GM19397 (cell line): ENCODE data around the gene CTBP2.
"Not testable (repeated sequence)": the region's sequence is repeated elsewhere in the genome, so short reads cannot be mapped to it uniquely, and the experiment has no call there.

Experiments used
- ATAC-seq: cut with Tn5 transposase; IDR thresholded peaks from one replicate; pipeline ENCODE4 v1.9.1; 2021; ENCODE audit warnings: mild to moderate bottlenecking, moderate library complexity; ENCODE audit not compliant: unreplicated experiment

The CTBP2 gene

DNA sequence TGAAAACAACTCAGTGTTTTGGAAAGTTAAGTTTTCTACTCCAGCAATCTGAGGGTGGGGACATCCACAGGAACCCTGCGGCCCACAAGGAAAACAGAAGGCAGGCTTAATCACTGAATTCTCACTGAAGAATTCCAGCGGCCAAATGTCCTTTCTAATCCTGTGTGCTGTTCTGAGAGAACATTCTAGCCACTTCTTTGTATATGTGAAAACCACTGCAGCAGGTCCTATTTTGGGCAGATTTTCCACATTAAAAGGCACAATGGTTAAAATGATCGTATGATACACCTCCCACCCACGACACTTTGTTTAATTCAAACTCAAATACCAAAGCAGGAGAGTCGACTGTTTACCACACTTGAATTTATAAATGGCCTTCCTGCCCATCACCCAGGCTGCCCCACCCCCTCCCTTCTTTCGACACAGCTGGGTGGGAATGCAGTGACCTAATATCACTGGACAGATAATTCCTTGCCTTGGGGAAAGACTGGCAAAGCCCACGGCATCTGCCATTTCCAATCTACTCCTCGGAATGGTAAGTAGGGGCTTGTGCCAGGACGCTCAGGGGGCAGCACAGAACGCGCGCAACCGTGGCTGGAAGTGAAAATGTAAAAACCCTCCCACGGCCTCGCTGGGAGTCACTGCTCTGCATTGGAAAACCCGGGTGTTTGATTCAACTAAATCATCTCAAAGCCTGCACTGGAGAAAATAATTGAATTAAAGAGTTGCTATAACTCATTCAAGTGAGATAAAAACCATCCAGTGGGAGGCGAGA, 67.0 kb downstream of the CTBP2 start:
- ATAC-seq = no peak

DNA sequence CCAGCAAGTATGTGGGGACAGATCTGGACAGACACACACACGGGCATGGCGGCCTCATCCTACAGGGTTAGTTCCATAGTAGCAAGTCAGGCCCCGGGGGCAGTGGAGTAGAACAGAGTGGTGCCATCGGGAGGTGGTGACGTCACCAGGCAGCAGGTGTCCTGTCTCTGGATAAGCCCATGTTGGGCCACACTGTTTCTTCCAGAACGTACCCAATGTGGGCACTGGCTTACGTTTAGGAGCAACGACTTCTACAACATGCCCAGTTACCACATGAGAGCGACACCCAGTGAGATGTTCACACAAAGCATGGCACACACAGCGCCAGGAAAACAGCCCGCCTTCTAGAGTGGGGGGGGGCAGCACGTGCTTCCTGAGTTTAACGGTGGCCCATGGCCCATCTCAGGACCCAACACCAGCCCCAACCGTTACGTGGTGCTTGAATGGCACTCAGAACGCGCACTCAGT, 67.8 kb downstream of the CTBP2 start:
- no peak for ATAC-seq

DNA sequence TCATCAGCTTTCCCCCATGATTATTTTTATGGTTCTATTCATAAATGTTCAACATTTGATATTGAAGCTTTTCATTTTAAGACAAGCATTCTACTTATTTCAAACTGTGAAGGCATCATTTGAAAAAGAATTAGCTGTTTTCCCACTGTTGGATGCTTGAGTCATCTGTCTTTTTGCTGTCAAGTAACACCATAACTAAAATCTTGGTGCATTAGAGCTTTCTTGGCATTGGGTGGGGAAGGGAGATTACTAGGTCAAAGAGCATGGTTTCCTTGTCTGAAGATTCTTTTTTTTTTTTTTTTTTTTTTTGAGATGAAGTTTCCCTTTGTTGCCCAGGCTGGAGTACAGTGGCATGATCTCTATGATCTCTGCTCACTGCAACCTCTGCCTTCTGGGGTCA, 68.5 kb downstream of the CTBP2 start:
- no peak for ATAC-seq

DNA sequence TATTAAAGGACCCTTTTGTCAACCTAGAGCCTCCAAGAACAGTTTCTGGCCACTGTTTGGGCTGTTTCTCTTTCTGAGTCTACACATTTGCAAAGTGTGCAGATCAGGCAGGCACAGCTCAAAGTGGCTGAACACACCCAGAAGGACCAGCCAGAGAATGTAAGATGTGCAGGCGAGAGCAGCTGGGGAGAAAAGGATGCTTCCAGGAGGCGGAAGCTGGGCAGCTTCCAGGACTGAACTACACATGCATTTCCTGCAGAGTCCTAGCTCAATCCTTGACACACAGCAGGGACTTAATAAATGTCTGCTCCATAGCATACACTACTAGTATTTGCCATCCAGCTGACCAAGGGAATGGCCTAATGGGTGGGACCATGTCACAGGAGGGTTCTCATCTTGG, 70.9 kb downstream of the CTBP2 start:
- ATAC-seq = no peak

DNA sequence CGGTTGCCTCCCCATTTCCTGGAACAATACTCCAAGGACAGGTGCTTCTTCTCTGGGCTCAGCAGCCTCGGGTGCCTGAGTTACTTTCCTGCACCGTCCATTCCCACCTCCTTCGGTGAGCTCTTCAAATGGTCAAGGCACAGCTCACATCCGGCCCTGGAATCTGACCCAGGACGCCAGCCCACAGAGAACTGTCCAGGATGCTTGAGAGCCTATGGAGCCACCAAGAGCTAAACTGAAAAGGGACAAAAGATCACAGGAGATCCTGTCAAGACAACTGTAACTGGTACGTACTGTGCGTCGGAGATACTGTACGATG, 72.5 kb downstream of the CTBP2 start:
- ATAC-seq = no peak

DNA sequence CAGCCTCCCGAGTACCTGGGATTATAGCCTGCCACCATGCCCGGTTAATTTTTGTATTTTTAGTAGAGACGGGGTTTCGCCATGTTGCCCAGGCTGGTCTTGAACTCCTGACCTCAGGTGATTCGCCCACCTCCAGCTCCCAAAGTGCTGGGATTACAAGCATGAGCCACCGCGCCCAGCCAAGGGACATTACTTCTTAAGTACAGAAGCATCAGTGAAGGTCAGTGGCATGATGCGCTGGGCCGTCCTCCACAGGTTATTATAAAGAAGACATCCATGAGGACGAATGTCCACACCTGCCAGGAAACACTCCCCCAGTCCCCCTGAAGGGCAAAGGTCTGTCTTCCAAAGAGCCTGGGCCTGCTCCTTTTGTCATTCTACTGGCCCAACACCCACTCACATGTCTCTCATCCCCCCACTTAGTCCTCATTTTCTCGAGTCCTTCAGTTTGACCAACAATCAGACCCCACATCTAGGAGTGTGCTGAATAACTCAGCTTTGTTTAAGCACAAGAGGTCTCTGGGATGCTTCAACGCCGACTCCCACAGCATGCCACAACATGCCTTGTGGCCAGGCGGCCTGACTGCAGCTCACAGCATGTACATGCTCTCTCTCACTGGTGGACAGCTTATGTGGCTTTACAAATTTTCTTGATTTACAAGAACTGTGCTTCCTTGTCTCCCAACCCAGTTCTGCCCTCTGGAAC, 73.0 kb downstream of the CTBP2 start:
- no peak for ATAC-seq

DNA sequence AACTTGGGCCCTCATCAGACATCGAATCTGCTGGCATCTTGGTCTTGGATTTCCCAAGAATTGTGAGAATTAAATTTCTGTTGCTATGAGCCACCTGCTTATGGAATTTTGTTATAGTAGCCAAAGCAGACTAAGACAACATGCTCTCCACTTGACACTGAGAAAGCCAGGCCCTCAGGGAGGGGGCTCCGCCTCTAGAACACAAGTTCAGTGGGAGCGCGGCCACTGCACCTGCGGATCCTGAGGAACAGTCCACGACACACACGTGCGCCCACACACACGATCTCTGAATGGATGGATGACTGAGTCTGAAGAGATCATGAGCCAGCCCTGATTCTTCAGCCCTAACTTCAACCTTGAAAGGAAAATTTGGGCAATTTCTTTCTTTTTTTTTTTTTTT, 73.7 kb downstream of the CTBP2 start:
- ATAC-seq = no peak

DNA sequence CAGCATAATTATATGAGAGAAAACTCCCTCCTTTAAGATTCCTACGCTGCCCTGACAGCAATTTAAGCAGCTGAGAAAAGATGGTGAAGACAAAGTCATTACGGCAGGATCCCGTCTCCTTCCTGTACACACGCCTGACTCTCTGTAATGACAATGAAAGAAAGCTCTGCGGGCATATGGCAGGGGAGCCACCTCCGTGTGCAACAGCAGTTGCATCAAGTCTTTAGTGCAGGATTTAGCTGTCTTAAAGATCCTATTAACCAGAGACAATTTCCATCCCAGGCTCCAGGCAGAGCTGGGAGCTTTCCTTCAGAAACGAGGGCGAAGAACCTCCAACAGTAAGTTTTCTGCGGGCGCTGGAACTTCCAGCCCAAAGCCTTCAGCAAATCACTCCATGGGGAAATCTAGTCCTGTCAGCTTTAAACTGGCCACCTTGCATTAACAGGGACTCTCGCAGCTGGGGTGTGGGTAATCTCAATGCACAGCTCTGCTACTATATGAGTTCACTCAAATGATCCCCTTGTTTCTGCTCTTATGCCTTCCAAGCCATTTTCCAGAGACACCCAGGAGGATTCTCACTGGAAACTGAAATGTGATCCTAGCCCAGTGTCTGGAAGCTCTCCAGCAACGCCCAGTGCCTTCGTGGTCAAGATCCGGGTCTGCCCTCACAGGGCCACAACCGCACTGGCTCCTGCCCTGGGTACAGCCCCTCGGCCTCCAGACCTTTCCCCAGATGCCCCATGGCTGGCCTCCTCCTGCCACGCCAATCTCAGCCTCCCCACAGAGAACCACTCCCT, 74.9 kb downstream of the CTBP2 start:
- no peak for ATAC-seq

DNA sequence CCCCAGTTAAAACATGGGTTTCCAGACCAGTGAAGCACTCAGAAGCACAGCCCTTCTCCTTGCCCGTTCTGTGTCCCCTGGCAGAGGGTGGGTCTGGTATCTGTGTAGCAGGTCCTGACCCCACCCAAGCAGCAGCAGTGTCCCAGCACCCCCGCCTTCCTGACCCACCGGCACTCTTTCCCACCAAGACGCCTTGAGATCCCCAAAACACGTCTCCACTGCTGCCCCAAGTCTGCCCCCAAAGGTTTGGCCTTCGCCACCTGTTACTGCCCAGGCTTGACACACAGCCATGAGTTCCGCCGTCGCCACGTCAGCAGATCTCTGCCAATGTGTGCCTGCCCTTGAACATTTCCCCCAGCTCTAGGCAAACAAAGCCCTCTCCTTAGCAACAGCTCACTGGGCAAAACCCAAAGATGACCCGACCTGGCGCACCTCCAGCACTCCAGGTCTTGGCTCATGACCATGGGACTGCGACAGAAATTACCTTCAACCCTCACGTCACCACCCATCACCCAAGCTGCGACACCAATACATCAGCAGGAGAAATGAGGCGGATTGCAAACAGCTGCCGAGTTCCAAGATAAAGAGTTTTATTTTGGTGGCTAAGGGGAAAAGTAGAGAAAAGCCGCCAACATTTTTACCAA, 75.6 kb downstream of the CTBP2 start:
- no peak for ATAC-seq

DNA sequence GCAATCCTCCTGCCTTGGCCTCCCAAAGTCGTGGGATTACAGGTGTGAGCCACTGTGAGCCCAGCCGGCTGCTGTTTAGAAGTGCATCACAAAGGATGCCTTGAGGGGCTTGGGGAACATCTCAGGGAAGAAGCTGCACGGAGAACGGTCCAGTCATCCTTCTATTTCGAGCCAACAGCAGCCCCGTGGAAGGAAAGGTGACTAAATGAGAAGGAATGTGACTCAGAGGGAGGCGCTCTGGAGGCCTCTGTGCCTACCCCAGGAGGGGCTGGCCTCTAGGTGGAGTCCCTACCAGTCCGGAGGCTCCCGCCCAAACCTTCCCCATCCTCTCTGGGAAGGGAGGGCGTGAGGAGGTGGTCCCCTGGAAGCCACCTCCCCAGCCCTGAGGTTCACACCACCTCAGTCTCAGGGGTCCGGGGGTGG, 76.2 kb downstream of the CTBP2 start:
- no peak for ATAC-seq

DNA sequence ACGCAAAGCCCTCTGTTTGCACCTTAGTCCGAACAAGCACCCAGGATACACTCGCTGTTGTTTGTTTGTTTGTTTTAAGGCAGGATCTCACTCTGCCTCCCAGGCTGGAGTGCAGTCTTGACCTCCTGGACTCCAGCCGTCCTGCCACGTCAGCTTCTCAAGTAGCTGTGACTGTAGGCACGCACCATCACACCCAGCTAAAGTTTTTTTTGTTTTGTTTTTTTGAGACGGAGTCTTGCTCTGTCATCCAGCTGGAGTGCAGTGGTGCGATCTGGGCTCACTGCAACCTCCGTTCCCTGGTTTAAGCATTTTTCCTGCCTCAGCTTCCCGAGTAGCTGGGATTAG, 76.8 kb downstream of the CTBP2 start:
- no peak for ATAC-seq

DNA sequence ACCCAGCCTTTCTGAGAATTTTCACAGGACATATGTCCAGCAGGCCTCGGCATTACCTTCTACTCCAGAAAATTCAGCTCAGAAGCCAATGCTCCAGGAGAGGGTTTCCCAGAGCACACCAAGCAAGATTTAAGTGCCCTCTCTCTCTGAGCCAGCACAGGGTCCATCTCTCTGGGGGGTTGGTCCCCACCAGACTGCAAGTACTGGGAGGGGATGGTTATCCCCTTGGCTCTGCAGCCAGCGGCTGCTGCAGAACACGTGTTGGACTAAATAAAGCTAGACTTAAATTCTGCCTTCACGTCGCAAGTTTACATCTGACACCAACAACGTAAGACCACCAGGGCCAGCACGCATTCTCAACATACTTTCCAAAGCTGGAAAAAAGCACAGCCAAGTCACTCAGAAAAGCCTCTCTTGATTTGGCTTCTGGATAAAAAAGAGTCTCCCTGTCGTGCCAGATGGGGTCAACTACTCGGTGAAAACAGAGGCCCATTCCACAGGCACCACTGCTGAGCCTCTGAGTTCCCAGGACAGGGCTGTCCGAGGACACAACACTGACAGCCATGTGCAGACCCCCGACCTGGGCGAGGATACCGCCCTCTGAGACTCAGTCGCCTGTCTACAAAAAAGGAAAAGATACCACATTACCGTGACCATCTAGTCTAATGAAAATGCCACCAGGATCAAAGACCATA, 77.3 kb downstream of the CTBP2 start:
- ATAC-seq = no peak

DNA sequence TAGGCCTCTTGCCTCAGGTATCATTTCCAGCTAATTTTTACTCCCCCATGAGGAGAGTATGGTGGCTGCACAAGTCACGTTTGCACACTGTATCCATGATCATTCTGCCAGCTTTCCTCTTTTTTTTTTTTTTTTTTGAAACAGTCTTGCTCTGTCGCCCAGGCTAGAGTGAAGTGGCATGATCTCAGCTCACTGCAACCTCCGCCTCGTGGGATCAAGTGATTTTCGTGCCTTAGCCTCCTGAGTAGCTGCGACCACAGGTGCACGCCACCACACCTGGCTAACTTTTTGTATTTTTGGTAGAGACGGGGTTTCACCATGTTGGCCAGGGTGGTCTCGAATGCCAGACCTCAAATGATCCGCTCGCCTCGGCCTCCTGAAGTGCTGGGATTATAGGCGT, 77.9 kb downstream of the CTBP2 start:
- ATAC-seq = not testable (repeated sequence)

DNA sequence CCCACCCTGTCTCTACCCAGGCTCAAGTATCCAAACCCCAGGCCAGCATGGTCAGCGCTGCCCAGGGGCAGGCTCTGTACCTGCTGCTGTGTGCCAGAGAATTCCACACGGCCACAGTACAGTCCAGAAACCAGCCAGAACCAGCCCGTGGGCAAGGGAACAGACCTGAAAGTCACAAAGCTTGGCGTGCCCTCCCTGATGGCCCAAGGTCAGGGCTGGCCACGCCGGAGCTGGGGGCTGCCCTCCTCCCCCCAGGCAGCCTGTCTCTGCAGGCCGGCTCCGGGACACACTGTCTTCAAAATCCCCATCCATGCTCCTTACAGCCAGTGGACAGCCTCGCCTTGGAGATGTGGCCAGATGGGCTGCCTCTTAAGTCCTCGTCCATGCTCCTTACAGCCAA, 78.4 kb downstream of the CTBP2 start:
- no peak for ATAC-seq

DNA sequence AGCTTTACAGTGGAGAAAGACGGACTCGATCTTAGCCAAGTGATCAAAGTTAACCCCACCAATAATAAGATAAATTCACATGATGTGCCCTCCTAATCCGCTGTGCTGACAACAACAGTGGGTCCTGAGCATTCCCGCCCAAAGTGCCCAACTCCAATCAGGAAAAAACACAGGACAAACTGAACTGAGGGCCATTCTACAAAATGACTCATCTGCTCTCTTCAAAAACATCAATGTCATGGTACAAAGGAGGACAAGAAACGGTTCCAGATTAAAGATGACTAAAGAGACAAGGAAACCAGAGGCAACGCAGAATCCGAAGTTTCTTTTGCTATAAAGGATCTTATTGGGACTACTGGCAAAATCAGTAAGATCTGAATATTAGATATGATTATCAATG, 79.4 kb downstream of the CTBP2 start:
- ATAC-seq = no peak

DNA sequence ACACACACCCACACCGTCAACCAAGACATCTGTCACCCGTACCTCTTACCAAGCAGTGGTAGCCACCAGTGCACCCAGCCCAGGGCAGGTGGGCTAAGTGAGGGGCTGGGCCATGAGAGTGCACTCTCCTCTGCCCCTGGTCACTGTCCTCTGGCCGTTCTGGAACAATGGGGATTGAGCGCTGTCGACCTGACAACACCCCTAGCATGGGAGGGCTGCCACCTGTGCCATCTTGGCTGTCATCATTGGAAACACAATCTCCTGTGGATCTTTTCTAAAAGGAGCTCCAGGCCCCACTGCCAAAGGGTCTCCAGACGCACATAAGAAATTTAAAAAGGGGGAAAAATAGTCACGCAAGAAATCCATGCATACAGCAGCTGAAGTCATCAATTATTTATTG, 80.1 kb downstream of the CTBP2 start:
- ATAC-seq = no peak

DNA sequence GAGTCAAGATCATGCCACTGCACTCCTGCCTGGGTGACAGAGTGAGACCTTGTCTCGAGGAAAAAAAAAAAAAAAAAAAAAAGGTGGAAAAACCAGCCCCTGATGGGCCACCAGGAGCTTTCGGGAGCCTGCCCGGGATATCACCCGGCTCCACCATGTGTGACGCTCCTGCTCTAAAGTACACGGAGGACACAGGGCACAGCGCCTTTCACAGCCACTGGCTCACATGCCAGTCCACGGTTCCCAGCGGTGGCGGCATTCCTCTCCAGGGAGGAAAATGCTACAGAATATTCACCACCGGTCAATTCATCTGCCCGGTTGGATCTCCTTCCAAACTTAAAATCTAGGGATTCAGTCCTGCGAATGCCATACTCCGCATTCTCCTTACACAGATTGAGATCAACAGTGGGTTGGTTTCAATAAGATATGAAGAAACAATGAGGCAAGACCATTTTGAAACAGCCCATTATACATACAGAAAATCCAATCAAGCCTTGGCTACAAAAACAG, 81.2 kb downstream of the CTBP2 start:
- no peak for ATAC-seq

DNA sequence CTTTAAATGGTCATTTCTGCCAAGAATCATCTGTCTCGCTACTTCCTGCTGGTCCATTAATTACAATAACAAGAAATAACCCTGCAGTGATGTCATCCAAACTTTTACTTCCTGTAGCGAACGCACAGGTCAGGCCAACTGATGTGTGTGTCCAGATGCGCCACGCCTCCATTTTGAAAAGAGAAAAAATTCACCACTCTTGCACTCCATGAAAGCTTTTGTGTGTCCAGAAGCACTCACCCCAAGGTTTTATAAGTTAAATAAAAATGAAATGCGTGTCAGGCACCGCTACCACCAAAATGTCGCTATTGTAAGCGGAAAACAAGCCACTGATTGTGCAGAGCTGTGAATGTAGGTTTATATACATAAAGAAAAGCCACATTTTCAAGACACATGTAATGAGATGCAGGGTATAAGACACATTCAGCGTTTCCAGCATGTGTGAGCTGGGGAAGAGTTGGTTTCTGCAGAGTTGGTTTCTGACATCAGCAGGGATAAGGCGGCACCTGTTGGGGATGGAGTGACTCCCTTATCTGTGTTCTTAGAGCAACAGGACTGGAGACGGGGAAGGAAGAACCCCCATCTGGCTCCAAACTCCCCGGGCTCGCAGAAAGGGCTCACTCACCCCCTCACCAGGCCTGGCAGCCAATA, 83.3 kb downstream of the CTBP2 start:
- ATAC-seq = no peak

DNA sequence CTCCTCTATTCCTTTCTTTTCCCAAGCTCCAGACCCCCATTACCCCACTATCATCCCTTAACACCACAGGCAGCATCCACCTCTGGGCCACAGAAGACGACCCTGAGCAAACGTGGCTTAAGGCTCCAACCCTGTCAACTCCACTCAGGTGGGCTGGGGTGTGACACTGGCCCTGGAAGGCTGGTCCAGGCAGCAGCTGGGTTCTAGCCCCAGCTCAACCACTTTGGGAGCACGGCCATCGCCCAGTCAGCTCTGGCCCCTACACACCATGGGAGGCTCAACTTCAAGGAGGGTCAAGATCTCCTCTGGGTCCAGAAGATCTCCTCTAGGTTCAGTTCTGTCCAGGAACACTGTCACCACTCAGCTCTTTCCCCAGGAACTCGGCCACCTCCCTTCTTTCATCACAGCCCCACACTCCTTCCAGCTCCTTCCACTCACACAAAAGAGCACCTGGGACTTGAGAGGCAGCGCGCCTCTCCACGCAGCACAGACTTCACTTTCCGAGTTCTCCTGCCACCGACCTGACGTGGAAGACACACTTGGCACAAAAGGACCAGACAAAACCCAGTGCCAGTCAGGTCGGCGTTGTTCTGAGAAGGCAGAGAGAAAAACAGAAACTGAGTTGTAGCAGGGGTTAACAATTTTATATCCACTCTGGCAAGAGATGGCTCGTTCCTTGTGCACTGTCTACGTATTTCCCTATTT, 84.1 kb downstream of the CTBP2 start:
- no peak for ATAC-seq

DNA sequence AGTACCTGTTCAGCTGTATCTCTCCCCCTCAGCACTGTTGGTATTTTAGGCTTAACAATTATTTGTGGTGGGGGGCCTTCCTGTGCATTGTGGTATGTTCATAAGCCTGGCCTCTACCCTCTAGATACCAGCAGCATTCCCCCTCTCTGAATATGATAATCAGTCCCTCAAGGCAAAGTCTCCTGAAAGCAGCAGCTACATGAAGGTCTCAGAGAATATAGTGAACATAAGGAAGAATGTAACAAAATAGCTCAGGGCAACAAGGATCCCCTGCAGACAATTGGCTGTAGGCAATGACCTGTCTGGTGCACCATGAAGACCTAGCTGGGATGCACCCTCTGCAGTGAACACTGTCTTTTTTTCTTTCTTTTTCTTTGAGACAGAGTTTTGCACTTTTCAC, 86.4 kb downstream of the CTBP2 start:
- no peak for ATAC-seq
